GM08714 (cell line): Measurements from ENCODE around the gene SPHKAP.
"Not testable (repeated sequence)": the region's sequence is repeated elsewhere in the genome, so short reads cannot be mapped to it uniquely, and the experiment has no call there.

Experiments
- H3K4me3 ChIP-seq: fragments of 200-500 bp; sonication (Bioruptor generic); 2 replicates; pipeline ENCODE4 v1.5.1; 2014; ENCODE audit warnings: mild to moderate bottlenecking, low read length, inconsistent platforms
- ZNF274 ChIP-seq: IDR thresholded peaks from 2 replicates; pipeline ENCODE4 v1.6.1; 2012; ENCODE audit warnings: mild to moderate bottlenecking, low read depth, low read length

The SPHKAP gene

DNA sequence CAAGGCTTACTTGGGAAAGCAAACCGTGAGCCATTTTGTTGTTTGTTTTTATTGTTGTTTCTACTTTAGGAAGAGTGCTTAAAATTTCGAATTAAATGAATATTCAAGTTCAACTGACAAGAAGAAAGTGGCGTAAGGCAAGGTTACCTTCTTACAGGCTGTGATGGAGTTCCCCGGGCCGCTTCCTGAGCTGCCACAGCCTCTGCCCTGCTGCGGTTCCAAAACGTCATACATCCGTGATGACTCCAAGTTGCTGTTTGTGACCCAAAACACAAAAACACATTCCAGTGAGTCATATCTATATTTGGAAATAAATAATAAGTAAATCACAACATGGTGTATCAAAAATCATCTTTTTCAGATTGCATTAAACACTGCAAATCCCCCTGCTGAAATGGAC lies 49.7 kb downstream of the SPHKAP start:
- no peak for TF ChIP-seq ZNF274
- no peak overlapping the region for H3K4me3 ChIP-seq

DNA sequence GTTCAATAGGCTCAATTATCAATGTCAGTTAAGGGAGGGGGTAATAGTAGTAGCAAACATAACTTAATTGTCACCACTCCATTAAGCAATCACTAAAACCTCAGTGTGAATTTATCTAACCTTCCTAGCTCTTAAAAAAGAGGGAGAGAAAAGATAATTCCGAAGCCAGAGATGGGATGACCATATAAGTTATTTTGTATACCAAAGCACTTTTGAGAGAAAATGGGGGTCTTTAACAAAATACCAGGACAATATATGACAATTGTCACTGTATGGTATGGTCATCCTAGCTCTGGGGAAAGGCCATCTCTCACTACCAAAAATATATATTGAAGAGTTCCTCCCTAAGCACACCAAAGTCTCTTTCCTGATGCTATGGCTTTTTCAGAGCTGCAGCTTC lies 55.1 kb downstream of the SPHKAP start:
- TF ChIP-seq ZNF274: no peak
- H3K4me3 ChIP-seq: no peak overlapping the region

DNA sequence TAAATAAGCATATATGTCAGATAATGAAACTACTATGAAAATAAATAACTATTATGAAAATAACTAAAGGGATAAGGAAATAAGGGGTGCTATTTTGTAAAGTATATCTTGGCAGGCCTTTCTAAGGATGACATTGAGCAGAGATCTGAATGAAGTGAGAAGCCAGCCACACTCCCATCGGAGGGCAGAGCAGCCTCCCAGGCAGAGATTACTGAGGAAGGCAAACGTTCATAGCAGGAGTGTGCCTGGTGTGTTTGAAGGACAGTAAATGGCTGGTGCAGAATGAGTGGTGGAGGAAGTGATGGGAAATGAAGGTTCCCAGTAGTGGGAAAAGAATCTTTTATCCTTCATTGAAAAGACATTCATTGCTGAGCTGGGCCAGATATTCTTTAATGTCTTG lies 62.5 kb downstream of the SPHKAP start:
- H3K4me3 ChIP-seq: no peak overlapping the region
- no peak for TF ChIP-seq ZNF274

DNA sequence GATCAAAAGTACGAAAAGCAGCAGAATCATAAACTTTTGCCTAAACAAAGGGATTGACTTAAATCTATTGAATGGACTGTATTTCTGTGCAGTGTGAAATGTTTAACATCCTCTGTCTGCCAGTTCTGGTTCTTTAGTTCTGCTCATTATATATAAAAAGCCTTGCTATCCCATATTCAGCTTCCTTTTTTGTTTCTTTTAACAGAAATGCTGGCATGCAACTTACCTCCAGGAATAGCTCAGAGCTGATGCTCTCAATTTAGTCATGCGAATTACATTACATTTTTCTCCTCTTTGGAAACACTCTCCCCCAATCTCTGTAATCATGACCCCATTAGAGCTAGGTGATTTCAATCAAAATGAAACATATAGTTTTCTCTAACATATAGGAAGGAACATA lies 73.6 kb downstream of the SPHKAP start:
- H3K4me3 ChIP-seq: no peak overlapping the region
- TF ChIP-seq ZNF274: no peak

DNA sequence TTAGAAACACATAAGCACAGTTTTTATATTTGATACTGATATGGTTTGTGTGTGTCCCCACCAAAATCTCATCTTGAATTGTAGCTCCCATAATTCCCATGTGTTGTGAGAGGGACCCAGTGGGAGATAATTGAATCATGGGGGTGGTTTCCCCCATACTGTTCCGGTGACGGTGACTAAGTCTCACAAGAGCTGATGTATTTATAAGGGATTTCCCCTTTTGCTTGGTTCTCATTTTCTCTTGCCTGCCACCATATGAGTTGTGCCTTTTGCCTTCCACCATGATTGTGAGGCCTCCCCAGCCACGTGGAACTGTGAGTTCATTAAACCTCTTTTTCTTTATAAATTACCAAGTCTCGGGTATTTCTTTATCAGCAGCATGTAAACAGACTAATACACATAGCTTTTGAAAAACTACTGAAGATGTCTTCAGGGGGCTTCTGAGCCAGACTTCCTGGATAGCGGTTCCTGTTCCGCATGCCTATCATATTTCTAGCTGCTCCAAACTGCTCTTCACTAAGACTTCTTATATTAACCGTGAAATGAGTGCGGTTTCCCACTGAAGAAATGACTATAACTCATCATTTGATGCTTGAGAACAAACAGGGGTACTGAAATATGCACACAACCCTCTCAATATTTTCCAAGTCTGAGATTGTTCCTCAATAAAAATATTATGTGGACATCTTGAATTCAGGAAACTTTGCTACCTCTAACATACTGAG lies 75.8 kb downstream of the SPHKAP start:
- no peak overlapping the region for H3K4me3 ChIP-seq
- TF ChIP-seq ZNF274: no peak

DNA sequence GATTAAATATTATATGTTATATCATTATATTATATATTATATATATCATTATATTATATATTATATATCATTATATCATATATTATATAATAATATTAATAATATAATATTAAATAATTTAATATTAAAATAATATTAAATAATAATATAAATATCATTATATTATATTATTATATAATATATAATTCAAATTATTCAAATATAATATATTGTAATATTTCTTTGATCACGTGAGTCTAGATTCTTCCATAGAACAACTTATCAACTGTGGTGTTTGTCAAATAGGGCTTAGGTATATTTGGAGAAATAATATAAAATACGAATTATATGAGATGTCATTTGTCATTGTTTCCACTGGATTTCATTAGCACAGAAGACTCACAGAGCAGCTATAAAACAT lies 77.3 kb downstream of the SPHKAP start:
- H3K4me3 ChIP-seq: no peak overlapping the region
- TF ChIP-seq ZNF274: no peak

DNA sequence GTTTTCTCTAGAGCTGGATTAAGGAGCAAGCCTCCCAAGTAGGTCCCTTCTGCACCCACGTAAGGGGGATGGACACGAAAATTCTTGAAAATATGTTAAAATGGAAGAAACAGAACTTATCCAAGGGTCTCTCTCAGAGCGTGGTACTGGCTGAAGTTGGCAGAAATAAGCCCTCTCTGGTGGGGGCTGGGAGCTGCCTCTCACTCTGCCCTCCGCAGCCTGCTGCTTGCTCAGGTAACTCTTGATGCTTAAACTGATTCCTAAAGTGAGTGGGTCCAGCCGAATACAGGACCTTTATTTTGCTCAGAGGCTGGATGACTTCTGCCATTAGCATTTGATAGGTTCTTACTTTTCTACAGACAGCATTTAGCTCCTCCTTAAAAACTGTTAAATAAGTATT lies 78.1 kb downstream of the SPHKAP start:
- TF ChIP-seq ZNF274: no peak
- H3K4me3 ChIP-seq: no peak overlapping the region

DNA sequence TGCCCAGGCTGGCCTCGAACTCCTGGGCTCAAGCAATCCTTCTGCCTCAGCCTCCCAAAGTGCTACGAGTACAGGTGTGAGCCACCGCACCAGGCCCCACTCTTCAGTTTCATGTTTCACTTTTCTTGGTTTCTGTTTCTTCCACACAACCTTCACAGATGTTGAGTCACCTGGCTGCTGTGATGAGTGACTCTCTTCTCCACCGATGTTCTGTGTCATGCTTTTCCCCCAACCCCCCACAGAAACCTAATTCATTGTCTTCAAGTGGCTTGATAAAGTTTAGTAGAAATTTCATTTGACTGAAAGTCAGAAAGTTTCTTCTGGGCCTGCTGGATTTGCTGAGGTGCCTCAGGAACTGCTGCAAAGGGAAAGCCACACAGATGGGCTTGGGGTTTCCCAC lies 78.5 kb downstream of the SPHKAP start:
- no peak for TF ChIP-seq ZNF274
- no peak overlapping the region for H3K4me3 ChIP-seq

DNA sequence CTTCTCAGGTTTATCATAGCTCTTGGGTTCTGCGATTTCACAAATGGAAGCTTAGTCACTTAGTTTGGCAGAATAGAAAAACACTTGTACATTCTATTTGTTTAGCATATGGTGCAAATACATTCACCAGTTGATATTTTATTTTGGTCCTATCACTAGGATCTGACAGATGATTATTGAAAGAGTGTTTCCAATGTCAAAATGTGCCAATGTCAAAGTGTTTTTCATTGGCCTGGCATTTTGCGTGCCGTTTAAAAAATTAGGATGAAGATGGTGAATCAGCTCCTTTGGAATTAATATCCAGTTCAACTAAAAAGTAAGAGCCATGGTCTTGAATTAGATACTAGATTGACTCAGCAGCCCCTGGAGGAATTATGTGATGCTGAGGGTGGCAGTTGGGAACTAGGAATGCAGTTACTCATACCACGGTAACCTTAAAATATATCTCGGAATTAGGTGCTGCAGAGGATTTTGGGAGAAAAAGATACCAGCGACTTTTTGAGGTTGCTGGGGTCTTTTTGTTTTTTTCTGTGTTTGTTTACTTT lies 87.0 kb downstream of the SPHKAP start:
- no peak overlapping the region for H3K4me3 ChIP-seq
- no peak for TF ChIP-seq ZNF274

DNA sequence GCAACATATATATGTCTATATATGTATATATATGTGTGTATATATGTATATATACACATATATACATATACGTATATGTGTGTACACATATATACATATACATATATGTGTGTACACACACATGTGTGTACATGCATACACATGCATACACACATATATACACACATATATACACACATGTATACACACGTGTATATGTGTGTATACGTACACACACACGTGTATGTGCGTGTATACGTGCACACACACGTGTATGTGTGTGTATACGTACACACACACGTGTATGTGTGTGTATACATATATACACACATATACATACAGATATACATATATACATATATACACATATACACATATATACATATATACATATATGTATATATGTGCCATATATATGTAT lies 89.4 kb downstream of the SPHKAP start:
- no peak overlapping the region for H3K4me3 ChIP-seq
- TF ChIP-seq ZNF274: no peak

DNA sequence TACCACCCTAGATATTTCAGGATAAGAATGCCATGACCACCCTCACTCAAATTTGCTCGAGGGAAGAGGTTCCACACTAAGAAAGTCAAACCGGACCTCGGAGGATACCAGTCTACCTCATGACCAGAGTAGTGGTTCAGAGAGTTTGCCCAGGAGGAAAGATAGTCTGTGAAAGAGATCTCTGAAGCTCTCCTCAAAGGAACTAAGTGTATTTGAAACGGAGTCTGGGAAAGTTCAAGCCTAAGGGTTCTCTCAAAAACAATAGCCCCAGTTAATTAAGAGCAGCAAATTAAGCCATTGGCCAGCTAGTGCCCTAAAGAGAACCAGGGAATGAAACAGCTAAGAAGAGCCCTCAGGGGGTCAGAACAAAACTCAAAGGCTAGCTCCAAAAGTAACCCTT lies 94.9 kb downstream of the SPHKAP start:
- no peak for TF ChIP-seq ZNF274
- no peak overlapping the region for H3K4me3 ChIP-seq

DNA sequence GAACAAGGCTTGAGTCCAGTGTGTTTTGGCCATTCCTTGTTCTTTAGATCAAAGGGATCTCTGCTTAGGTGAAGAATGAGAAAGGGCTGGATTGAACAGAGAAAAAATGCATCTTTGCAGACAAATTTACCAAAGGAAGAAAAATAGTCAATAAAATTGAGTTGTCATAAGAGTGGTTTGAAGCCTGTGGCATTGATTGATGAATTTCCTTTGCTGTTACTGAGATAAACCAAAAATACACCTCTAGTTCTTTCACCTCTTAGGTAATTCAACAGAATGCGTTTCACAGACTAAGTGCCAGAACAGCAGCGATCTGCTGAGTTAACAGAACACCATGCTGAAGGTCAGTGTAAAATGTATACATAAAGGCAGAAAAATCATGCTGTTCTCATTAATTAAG lies 96.8 kb downstream of the SPHKAP start:
- no peak overlapping the region for H3K4me3 ChIP-seq
- TF ChIP-seq ZNF274: no peak

DNA sequence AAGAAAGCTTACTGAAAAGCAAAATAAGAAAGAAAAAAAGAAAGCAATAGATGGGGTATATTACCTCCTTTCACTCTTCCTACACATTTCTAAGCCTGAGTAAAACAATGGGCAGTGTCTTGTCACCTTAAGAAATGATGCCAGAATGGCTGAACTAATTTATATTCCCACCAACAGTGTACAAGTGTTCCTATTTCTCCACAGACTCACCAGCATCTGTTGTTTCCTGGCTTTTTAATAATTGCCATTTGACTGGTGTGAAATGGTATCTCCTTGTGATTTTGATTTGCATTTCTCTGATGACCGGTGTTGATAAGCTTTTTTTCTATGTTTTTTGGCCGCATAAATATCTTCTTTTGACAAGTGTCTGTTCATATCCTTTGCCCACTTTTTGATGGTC lies 98.4 kb downstream of the SPHKAP start:
- no peak for TF ChIP-seq ZNF274
- H3K4me3 ChIP-seq: no peak overlapping the region

DNA sequence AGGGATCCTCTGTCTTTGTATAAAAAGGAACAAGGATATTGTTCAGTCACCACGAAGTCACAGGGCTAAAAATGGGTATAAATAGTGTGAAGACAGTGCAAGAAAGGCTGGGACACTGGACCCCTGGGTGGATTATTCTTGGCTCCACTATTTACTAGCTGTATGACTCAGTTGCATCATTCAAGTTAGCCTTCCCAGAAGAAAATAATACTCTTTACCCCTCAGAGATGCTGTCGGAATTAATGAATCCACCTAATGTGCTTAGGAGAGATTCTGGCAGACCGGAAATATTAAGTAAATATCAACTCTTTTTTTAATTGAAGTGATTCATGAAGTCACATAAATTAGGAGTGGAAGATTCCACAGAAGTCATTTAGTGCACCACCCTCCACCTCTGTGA lies 98.9 kb downstream of the SPHKAP start:
- no peak overlapping the region for H3K4me3 ChIP-seq

DNA sequence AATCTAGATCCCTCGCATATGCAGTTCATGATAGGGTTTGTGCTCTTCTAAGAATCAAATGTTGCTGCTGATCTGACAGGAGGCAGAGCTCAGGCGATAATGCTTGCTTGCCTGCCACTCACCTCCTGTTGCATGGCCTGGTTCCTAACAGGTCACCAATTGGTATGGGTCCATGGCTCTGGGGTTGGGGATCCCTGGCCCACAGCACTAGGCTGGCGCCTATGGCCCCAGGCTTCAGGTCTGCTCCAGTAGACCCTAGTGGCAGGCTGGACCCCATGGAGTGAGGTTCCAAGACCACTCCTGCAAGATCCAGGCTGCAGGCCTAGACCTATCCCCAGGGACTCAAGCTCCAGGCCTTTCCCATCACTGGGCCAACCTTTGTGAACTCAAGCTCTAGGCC lies 102.3 kb downstream of the SPHKAP start:
- no peak for TF ChIP-seq ZNF274

More for the DNA sequence above, 98.9 kb downstream of the SPHKAP start:
- TF ChIP-seq ZNF274: no peak

DNA sequence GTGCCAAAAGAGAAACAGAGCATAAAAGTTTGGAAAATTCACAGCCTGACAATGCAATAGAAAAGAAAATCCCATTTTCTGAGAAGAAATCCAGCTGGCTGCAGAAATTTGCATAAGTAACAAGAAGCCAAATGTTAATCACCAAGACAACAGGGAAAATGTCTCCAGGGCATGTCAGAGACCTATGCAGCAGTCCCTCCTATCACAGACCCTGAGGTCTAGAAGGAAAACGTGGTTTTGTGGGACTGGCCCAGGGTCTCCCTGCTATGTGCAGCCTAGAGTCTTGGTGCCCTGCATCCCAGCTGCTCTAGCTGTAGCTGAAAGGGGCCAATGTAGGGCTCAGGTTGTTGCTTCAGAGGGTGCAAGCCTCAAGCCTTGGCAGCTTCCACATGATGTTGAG lies 104.8 kb downstream of the SPHKAP start:
- H3K4me3 ChIP-seq: not testable (repeated sequence)

More for the DNA sequence above, 102.3 kb downstream of the SPHKAP start:
- H3K4me3 ChIP-seq: no peak overlapping the region

DNA sequence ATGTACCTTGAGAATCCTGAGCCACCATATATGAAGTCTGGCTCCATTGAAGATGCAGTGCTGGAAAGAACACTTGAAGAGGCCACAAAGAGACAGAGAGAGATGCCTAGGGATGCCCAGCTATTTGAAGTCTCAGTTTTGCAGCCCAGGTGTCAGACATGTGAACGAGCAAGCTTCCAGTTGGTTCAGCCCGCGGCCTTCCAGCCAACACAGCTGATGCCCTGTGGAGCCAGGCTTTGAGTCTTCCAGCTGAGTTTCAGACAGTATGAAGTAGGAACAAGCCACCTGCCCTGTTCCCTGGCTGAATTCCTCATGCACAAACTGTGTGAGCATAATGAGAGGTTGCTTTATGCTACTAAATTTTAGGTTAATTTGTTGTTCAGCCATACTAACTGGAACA lies 108.8 kb downstream of the SPHKAP start:
- H3K4me3 ChIP-seq: no peak overlapping the region
- no peak for TF ChIP-seq ZNF274
